HEK293 (cell line): Measurements from ENCODE around the gene TRAPPC5.

ENCODE experiments used
- CTCF ChIA-PET: fragments of 350-600 bp; formaldehyde crosslinking; extraction: SDS; loops from one replicate; lab custom pipeline; 2021; ENCODE audit warnings: antibody characterized with exemption; lab: Yijun Ruan, JAX
- POLR2A ChIA-PET: fragments of 300-600 bp; formaldehyde crosslinking; extraction: SDS; loops from one replicate; lab custom pipeline; 2020; ENCODE audit warnings: antibody characterized with exemption, inconsistent platforms; lab: Yijun Ruan, JAX
- H3K27ac ChIP-seq: fragments of 200-500 bp; sonication (Bioruptor generic); 2 replicates; pipeline ENCODE4 v1.5.1; 2014; ENCODE audit warnings: low read depth, low read length, control low read depth, inconsistent platforms; ENCODE audit errors: extremely low read depth
- H3K36me3 ChIP-seq, 2 experiments: fragments of 200-500 bp in 1 of 2; sonication (Bioruptor generic) in 1 of 2; 1 replicate in 1 of 2; 2 replicates in 1 of 2; pipeline ENCODE4 v1.5.1; 2014 to 2017; ENCODE audit warnings: inconsistent platforms in 2 of 2, low read length in 2 of 2; ENCODE audit not compliant: control insufficient read depth in 2 of 2, insufficient read depth in 1 of 2
- H3K4me1 ChIP-seq: fragments of 200-500 bp; sonication (Bioruptor generic); 2 replicates; pipeline ENCODE4 v1.5.1; 2014; ENCODE audit warnings: mild to moderate bottlenecking, low read length, inconsistent platforms; ENCODE audit not compliant: control insufficient read depth, insufficient read depth
- H3K4me3 ChIP-seq: 2 replicates; pipeline ENCODE4 v1.5.1; 2011; ENCODE audit warnings: low read depth, mild to moderate bottlenecking, control low read depth, low read length, moderate library complexity
- H3K9me3 ChIP-seq: fragments of 200-500 bp; sonication (Bioruptor generic); 2 replicates; pipeline ENCODE4 v1.5.1; 2014; ENCODE audit warnings: low read depth, low read length, inconsistent platforms; ENCODE audit not compliant: control insufficient read depth, insufficient read depth
- GLI2 ChIP-seq: fragments of 450-650 bp; formaldehyde crosslinking; IDR thresholded peaks from 2 replicates; pipeline ENCODE4; 2017; ENCODE audit warnings: missing biosample characterization, missing genetic modification characterization, low read depth, borderline replicate concordance
- IKZF3 ChIP-seq: fragments of 450-650 bp; IDR thresholded peaks from 2 replicates; pipeline ENCODE4 v1.5.0; 2018; ENCODE audit warnings: missing biosample characterization, mild to moderate bottlenecking, missing genetic modification characterization, moderate library complexity
- PRDM6 ChIP-seq: fragments of 450-650 bp; formaldehyde crosslinking; IDR thresholded peaks from 2 replicates; pipeline ENCODE4 v1.5.1; 2017; ENCODE audit warnings: missing biosample characterization, missing genetic modification characterization
- SCRT2 ChIP-seq: fragments of 450-650 bp; formaldehyde crosslinking; IDR thresholded peaks from 2 replicates; pipeline ENCODE4 v1.5.1; 2016; ENCODE audit warnings: missing biosample characterization, missing genetic modification characterization
- ZBTB6 ChIP-seq: fragments of 450-650 bp; formaldehyde crosslinking; IDR thresholded peaks from 2 replicates; pipeline ENCODE4 v1.5.1; 2017; ENCODE audit warnings: missing biosample characterization, missing genetic modification characterization
- ZBTB8A ChIP-seq: fragments of 450-650 bp; formaldehyde crosslinking; IDR thresholded peaks from 2 replicates; pipeline ENCODE4 v1.5.1; 2016; ENCODE audit warnings: missing biosample characterization, missing genetic modification characterization
- ZFP37 ChIP-seq: fragments of 450-650 bp; formaldehyde crosslinking; IDR thresholded peaks from 2 replicates; pipeline ENCODE4 v1.5.1; 2016; ENCODE audit warnings: missing biosample characterization, missing genetic modification characterization
- ZIC2 ChIP-seq: fragments of 450-650 bp; formaldehyde crosslinking; IDR thresholded peaks from 2 replicates; pipeline ENCODE4 v1.5.1; 2016; ENCODE audit warnings: missing biosample characterization, missing genetic modification characterization
- ZNF112 ChIP-seq: fragments of 450-650 bp; formaldehyde crosslinking; IDR thresholded peaks from 2 replicates; pipeline ENCODE4 v1.5.0; 2017; ENCODE audit warnings: missing biosample characterization, missing genetic modification characterization
- ZNF138 ChIP-seq: fragments of 450-650 bp; formaldehyde crosslinking; IDR thresholded peaks from 2 replicates; pipeline ENCODE4 v1.5.1; 2016; ENCODE audit warnings: missing biosample characterization, missing genetic modification characterization, borderline replicate concordance
- ZNF174 ChIP-seq: fragments of 450-650 bp; formaldehyde crosslinking; IDR thresholded peaks from 2 replicates; pipeline ENCODE4 v1.5.0; 2017; ENCODE audit warnings: missing biosample characterization, mild to moderate bottlenecking, missing genetic modification characterization
- ZNF211 ChIP-seq: fragments of 450-650 bp; formaldehyde crosslinking; IDR thresholded peaks from 2 replicates; pipeline ENCODE4 v1.5.1; 2016; ENCODE audit warnings: low read depth, missing biosample characterization, missing genetic modification characterization
- ZNF354C ChIP-seq: fragments of 450-650 bp; formaldehyde crosslinking; IDR thresholded peaks from 2 replicates; pipeline ENCODE4 v1.5.1; 2016; ENCODE audit warnings: missing biosample characterization, missing genetic modification characterization, low read depth, borderline replicate concordance
- ZNF391 ChIP-seq: fragments of 450-650 bp; formaldehyde crosslinking; IDR thresholded peaks from 2 replicates; pipeline ENCODE4 v1.5.1; 2016; ENCODE audit warnings: low read depth, missing biosample characterization, missing genetic modification characterization, borderline replicate concordance
- ZNF394 ChIP-seq: fragments of 450-650 bp; formaldehyde crosslinking; IDR thresholded peaks from 2 replicates; pipeline ENCODE4 v1.5.1; 2016; ENCODE audit warnings: missing biosample characterization, missing genetic modification characterization, mild to moderate bottlenecking, moderate library complexity, borderline replicate concordance
- ZNF488 ChIP-seq: fragments of 450-650 bp; formaldehyde crosslinking; IDR thresholded peaks from 2 replicates; pipeline ENCODE4 v1.5.1; 2016; ENCODE audit warnings: missing biosample characterization, missing genetic modification characterization
- ZNF513 ChIP-seq: fragments of 450-650 bp; IDR thresholded peaks from 2 replicates; pipeline ENCODE4 v1.5.1; 2018; ENCODE audit warnings: missing biosample characterization, missing genetic modification characterization
- ZNF621 ChIP-seq: fragments of 450-650 bp; formaldehyde crosslinking; IDR thresholded peaks from 2 replicates; pipeline ENCODE4 v1.5.1; 2017; ENCODE audit warnings: missing biosample characterization, missing genetic modification characterization
- ZNF639 ChIP-seq: fragments of 450-650 bp; formaldehyde crosslinking; IDR thresholded peaks from 2 replicates; pipeline ENCODE4 v1.5.1; 2016; ENCODE audit warnings: missing biosample characterization, missing genetic modification characterization
- ZNF645 ChIP-seq: fragments of 450-650 bp; formaldehyde crosslinking; IDR thresholded peaks from 2 replicates; pipeline ENCODE4; 2016; ENCODE audit warnings: missing biosample characterization, missing genetic modification characterization
- ZNF704 ChIP-seq: fragments of 450-650 bp; formaldehyde crosslinking; IDR thresholded peaks from 2 replicates; pipeline ENCODE4 v1.5.1; 2016; ENCODE audit warnings: missing biosample characterization, missing genetic modification characterization

The TRAPPC5 gene

GRCh38 chr19:7631577-7631976 is 49.1 kb upstream of the TRAPPC5 start:
- ChIA-PET CTCF (no interaction called here), POLR2A (no interaction called here)
- no peak overlapping the region for H3K27ac ChIP-seq
- no peaks in the 10 kb centered on the region for H3K9me3 ChIP-seq
- peaks cover 4% of the 10 kb centered on the region; the same call in 1 of the 2 replicates for H3K4me1 ChIP-seq
- TF ChIP-seq IKZF3 (tag by site-specific recombination) (no peak), ZIC2 (no peak), ZNF488 (tag by site-specific recombination) (no peak), ZNF354C (no peak), ZNF138 (tag by site-specific recombination) (no peak), GLI2 (tag by site-specific recombination) (no peak)
- peaks cover 0 to 22% of the 10 kb centered on the region in 2 experiments; a peak in 1 of 3 replicates for H3K36me3 ChIP-seq
- H3K4me3 ChIP-seq: no peak overlapping the region

GRCh38 chr19:7632340-7633203 is 48.1 kb upstream of the TRAPPC5 start:
- peaks cover 0 to 14% of the 10 kb centered on the region in 2 experiments; a peak in 1 of 3 replicates for H3K36me3 ChIP-seq
- POLR2A ChIA-PET: interaction anchor here (0.6 to 0.7 kb wide), 2 partner anchors 7 to 188 kb away, joined by 3 read pairs; no protein-coding TSS in a partner anchor
- no peak for TF ChIP-seq ZBTB6 (tag by site-specific recombination)
- TF ChIP-seq ZNF174 (tag by site-specific recombination): no peak
- no peak for TF ChIP-seq ZNF394
- no peak for TF ChIP-seq ZNF621 (tag by site-specific recombination)
- no peak for TF ChIP-seq ZNF211 (tag by site-specific recombination)
- TF ChIP-seq ZFP37 (tag by site-specific recombination): no peak
- no peak for TF ChIP-seq ZNF645 (tag by site-specific recombination)
- TF ChIP-seq ZNF391 (tag by site-specific recombination): no peak
- TF ChIP-seq ZBTB8A (tag by site-specific recombination): no peak
- no peak for TF ChIP-seq ZNF513 (tag by site-specific recombination)
- no peak for TF ChIP-seq ZNF112
- TF ChIP-seq ZNF704 (tag by site-specific recombination): no peak
- TF ChIP-seq ZNF639 (tag by site-specific recombination): no peak
- no peak for TF ChIP-seq SCRT2
- TF ChIP-seq PRDM6: no peak
- TF ChIP-seq, all 188 proteins: peak for 0
- peaks cover 4% of the 10 kb centered on the region; the same call in 1 of the 2 replicates for H3K4me1 ChIP-seq
- CTCF ChIA-PET: no interaction called here
- no peak overlapping the region for H3K27ac ChIP-seq
- no peak overlapping the region for H3K4me3 ChIP-seq
- H3K9me3 ChIP-seq: no peaks in the 10 kb centered on the region
